HG03039 (cell line): ENCODE measurements around the gene B2M.
"Not testable (repeated sequence)": the region's sequence is repeated elsewhere in the genome, so short reads cannot be mapped to it uniquely, and the experiment has no call there.

Experiments
- ATAC-seq: cut with Tn5 transposase; IDR thresholded peaks from one replicate; pipeline ENCODE4 v1.9.1; 2021; ENCODE audit warnings: mild to moderate bottlenecking, moderate library complexity; ENCODE audit not compliant: unreplicated experiment

B2M gene

GRCh38 chr15:44711096-44711742 lies at the start of gene B2M, which contains the start of gene PATL2:
Gene B2M, plus strand, starts transcription at chr15:44711517. Its CDS starts 30 bp downstream, at chr15:44711547.
Gene PATL2, minus strand, starts transcription at chr15:44711323. Its CDS starts 34,833 bp downstream, at chr15:44676490.
- ATAC-seq, result peak; percentile 79

DNA sequence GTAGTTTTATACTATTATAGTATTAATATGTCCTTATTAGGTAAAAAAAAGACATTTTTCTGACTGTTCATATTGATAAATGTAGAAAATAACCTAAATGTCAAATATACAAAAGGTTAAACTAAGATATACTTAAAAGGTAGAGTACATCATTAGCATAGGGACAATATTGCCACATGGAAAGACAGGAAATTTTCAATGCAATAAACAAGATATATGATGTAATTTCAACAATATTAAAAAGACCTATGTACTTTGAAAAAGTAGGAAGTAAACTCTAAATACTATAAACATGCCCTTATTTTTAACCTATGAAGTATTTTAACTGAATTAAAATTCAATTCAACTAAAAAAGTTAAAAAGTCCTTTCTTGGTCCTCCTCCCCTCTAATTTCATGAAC lies 49.7 kb upstream of the B2M start:
- no peak for ATAC-seq

- peak; percentile 51 for ATAC-seq
Observed at GRCh38 chr15:44662478-44663409, 48.6 kb upstream of the B2M start.

GRCh38 chr15:44663410-44664308 lies 47.7 kb upstream of the B2M start, which contains the start of gene SPG11:
Gene SPG11, minus strand, starts transcription at chr15:44663662. Its CDS starts 15 bp downstream, at chr15:44663647.
- peak; percentile 76 for ATAC-seq

GRCh38 chr15:44666210-44667038 lies 44.9 kb upstream of the B2M start:
- no peak for ATAC-seq

GRCh38 chr15:44667039-44667360 lies 44.3 kb upstream of the B2M start:
- ATAC-seq, result no peak

DNA sequence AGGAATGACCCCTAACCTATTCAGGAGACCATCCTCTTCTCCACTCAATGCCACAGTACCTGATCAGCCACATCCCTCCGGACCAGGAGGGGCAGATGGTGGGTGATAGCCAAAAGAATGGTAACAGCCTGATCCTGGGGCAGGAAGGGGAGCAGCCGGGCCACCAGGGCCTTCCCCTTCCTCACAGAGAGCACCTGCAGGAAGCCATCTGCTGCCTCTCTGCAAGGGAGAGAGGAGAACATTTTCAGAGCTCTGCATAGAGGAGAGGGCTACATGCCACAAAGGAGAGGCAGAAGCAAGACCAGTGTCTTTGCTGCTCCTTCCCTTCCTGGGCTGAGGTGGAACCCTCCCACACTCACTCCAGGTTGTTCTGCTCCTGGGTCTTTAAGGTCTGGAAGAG lies 42.4 kb upstream of the B2M start:
- no peak for ATAC-seq

DNA sequence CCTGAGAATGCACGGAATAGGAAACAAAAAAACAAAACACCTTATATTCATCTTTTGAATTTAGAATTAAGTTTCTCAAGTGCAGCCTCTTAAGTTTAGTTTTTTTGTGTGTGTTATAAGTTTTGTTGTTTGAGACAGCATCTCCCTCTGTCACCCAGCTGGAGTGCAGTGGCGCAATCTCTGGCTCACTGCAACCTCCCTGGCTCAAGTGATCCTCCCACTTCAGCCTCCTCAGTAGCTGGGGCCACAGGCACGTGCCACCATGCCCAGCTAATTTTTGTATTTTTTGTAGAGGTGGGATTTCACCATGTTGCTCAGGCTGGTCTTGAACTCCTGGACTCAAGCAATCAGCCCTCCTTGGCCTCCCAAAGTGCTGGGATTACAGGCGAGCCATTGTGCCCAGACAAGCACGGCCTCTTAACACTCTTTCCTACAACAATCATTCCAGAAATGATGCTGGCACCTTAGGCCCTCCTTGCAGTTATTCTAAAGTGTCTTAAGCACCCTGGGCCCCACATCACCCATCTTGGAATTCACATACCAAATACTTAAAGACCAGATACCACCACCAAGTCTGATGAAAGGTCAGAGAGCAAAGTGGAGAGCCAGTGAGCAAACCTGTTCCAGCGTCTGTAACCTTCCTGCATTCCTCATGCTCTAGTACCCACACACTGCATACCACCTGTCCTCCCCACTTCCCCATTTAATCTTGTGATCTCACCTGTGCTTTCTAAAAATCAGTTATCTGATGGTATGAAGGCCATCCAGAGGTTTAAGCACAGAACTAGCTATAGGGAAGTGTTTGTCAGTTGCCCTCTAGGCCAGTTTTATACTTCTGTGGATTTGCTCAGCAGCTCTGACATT lies 41.0 kb upstream of the B2M start:
- ATAC-seq, result no peak

GRCh38 chr15:44673639-44674038 lies 37.7 kb upstream of the B2M start:
- no peak for ATAC-seq

- no peak for ATAC-seq
Observed at GRCh38 chr15:44675911-44676310, 35.4 kb upstream of the B2M start.

DNA sequence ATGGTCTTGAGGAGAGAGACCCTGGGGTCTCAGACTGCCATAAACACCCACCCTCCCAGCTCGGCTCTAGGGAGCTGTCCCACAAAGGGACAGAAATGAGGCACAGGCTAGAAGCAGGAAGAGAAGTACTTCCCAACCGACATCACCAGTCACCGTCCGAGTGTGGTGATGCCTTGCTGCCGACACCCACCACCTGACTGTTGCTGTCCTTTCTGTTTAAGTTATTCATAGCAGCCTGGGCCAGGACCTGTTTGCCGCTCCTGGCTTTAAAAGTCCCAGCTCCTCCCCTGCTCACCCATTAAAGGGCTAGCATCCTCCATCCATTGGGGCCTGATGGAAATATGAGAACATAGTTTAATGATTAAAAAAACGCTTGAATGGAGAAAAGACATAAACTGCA lies 34.6 kb upstream of the B2M start:
- no peak for ATAC-seq

DNA sequence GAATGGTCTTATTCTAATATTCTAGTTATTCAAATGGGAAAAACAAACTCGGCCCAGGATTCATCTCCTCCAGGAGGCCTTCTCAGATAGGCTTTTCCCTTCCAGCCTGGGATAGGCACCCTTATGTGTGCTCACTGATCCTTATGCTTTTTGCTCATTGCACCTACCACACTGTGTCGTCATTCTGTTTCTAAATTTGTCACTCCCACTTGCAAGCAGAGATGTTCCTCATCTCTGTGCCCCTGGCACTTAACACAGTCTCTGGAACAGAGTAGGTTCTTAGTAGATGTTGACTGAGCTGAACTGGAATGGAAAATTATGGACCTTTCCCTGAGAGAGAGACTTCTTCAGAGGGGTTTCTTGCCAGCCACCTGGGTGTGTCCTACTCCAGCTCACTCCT lies 29.1 kb upstream of the B2M start:
- ATAC-seq, result no peak

DNA sequence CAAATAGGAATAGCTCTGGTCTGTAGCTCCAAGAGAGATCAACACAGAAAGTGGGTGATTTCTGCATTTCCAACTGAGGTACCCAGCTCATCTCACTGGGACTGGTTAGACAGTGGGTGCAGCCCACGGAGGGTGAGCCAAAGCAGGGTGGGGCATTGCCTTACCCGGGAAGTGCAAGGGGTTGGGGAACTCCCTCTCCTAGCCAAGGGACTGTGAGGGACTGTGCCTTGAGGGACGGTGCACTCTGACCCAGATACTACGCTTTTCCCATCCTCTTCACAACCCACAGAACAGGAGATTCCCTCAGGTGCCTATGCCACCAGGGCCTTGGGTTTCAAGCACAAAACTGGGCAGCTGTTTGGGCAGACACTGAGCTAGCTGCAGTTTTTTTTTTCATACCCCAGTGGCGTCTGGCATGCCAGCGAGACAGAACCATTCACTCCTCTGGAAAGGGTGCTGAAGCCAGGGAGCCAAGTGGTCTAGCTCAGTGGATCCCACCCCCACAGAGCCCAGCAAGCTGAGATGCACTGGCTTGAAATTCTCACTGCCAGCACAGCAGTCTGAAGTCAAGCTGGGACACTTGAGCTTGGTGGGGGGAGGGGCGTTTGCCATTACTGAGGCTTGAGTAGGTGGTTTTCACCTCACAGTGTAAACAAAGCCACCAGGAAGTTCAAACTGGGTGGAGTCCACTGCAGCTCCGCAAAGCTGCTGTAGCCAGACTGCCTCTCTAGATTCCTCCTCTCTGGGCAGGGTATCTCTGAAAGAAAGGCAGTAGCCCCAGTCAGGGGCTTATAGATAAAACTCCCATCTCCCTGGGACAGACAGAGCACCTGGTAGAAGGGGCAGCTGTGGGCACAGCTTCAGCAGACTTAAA lies 28.3 kb upstream of the B2M start:
- ATAC-seq, result not testable (repeated sequence)

- ATAC-seq, result not testable (repeated sequence)
Observed at GRCh38 chr15:44689318-44689717, 22.0 kb upstream of the B2M start.

GRCh38 chr15:44690245-44690644 lies 21.1 kb upstream of the B2M start:
- ATAC-seq, result not testable (repeated sequence)

DNA sequence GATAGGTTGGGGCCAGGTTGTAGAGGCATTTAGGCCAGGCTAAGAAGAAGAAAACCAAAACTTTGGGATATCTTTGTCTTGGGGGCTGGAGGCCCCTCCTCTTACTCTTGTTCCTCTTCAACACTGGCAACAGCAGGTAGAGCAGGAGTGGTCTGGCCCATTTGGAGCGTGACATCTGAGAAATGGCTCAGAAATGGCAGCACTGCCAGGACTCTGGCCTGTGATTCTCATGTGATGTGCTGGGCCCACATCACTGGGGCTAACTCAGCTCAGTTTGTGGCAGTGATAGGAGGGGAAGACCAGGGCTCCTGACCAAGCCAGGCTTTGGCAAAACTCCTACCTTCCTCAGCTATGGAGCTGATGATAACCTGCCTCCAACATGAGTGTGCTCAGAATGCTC lies 18.7 kb upstream of the B2M start:
- ATAC-seq, result no peak

- ATAC-seq, result no peak
Observed at GRCh38 chr15:44694416-44694815, 16.9 kb upstream of the B2M start.

DNA sequence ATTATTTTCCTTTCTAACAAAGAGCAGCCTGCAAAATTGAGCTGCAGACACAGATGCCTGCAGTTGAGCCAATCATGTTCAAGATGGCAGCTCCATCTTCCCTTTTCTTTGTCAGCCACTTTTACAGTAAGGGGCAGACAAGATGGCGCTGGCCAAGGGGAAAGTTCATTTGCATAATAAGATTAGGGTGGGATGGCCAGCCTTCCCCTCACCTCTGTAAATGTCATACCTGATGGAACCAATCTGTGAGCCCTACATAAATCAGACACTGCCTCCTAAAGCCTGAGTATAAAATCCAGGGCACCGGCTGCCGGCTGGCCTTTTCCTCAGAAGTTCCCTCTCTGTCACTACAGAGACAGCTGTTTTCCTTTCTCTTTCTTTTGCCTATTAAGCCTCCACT lies 16.0 kb upstream of the B2M start:
- ATAC-seq, result no peak
